Coronary artery (tissue), 2 donors: ENCODE measurements around the gene IGFBP6.

ENCODE experiments used
- DNase-seq: peaks from one replicate; pipeline ENCODE4 v3.0.0-alpha.2; 2017; ENCODE audit warnings: low spot score
- H3K27ac ChIP-seq, 2 donors: fragments of 200-600 bp; sonication (generic); one replicate each; pipeline ENCODE4 v1.5.1; 2016 to 2019
- H3K4me3 ChIP-seq: fragments of 200-600 bp; sonication (generic); 2 replicates; pipeline ENCODE4 v1.5.1; 2016; ENCODE audit warnings: mild to moderate bottlenecking, moderate library complexity
- CTCF ChIP-seq: fragments of 200-600 bp; sonication (generic); IDR thresholded peaks from one replicate; pipeline ENCODE4 v1.5.1; 2019; ENCODE audit warnings: antibody characterized with exemption

IGFBP6 gene

DNA sequence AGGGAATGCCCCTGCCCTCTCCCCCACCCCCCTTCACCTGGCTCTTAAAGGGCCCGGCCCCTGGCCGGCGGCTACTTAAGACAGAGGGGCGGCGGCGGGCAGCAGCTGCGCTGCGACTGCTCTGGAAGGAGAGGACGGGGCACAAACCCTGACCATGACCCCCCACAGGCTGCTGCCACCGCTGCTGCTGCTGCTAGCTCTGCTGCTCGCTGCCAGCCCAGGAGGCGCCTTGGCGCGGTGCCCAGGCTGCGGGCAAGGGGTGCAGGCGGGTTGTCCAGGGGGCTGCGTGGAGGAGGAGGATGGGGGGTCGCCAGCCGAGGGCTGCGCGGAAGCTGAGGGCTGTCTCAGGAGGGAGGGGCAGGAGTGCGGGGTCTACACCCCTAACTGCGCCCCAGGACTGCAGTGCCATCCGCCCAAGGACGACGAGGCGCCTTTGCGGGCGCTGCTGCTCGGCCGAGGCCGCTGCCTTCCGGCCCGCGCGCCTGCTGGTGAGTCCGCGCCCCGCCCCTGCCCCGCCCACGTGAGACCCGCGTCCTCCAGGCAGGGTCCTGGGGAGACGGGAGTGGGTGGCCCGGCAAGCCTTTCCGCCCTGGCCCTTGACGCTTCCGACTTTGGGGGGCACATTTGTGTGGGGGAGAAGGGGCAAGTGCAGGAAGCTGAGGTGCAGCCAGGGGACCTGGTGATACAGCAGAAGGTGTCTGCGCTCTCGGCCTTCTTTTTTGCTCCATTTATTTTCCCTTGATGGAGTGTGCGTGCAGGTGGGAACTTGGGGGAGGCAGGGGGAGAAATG, at the start of gene IGFBP6:
TSS of gene IGFBP6 (plus strand) at position 104 of the 790 bp plus-strand sequence. CDS start at position 155, 51 bp downstream.
- Histone ChIP-seq H3K27ac (peak within 1 kb of the TSS; percentile 93 to 99), H3K4me3 (peak within 1 kb of the TSS; percentile 88)
- no peak for TF ChIP-seq CTCF
- DNase-seq, result no peak

- Histone ChIP-seq H3K27ac (peak overlapping the region; percentile 95 to 97), H3K4me3 (peak overlapping the region; percentile 85)
- DNase-seq, result peak; percentile 91
- TF ChIP-seq CTCF, result no peak
Measured at GRCh38 chr12:53048033-53048779, 49.3 kb upstream of the IGFBP6 start.

DNA sequence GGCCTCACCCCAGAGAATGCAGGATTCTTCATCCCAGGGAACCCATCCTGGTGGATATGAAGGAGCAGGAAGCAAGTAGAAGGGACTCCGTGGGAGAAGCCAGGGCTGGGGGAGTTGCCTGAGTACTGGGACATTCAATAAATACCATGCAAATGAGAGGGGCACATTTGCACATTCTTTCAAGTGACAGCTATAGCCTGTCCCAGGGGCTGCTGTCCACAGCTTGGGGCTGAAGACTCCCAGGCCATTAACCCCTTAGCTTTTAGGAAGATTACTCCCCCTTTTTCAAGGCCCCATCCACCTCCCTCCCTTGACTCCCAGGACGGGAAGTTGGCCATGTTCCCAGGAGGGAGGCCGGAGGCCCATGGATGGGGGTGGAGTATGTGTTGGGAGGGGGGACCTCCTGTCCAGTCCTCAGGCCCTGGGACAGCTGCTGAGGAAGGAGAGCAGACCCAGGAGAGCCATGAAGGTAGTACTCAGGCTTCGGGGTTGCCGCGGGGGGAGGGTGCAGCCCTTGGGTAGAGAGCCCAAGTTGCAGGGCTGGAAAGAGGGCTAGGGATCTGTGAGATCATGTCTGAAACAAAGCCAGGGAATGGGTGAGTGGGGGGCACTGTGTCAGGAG, 48.6 kb upstream of the IGFBP6 start:
- DNase-seq, result peak; percentile 89

GRCh38 chr12:53049571-53050318, 47.7 kb upstream of the IGFBP6 start, which contains the start of gene TNS2:
Gene TNS2 (plus strand): TSS chr12:53050065. CDS start chr12:53050186, 121 bp downstream.
- peak within 1 kb of the TSS; percentile 95 to 97 for H3K27ac ChIP-seq
- no peak for TF ChIP-seq CTCF
- DNase-seq, result peak; percentile 94
- peak within 1 kb of the TSS; percentile 85 for H3K4me3 ChIP-seq

More for the DNA sequence above, 48.6 kb upstream of the IGFBP6 start:
- Histone ChIP-seq H3K4me3 (peak overlapping the region; percentile 85), H3K27ac (peak overlapping the region; percentile 95 to 97)
- TF ChIP-seq CTCF, result no peak

- no peak for TF ChIP-seq CTCF
Measured at GRCh38 chr12:53050426-53051057, 46.9 kb upstream of the IGFBP6 start.

More at GRCh38 chr12:53050426-53051057, 46.9 kb upstream of the IGFBP6 start:
- Histone ChIP-seq H3K27ac (peak overlapping the region; percentile 95 to 97), H3K4me3 (peak overlapping the region; percentile 85)
- peak; percentile 81 for DNase-seq
